ENCODE results near the gene FOXS1.

GRCh38 chr20:31866221-31866620 is 20.8 kb upstream of the FOXS1 start:
- no peak for TF ChIP-seq EZH2 (IDR thresholded peaks at IDR 0.05; ENCODE audit: low read length, unreplicated experiment)
- no peak for TF ChIP-seq CTCF (conservative IDR thresholded peaks at IDR 0.05; ENCODE audit: low read depth, low read length)
